ENCODE data around the gene PCID2.

Gene PCID2

GRCh38 chr13:113209759-113210421 lies 1.4 kb upstream of the PCID2 start:
- Histone ChIP-seq H3K27me3 (replicated peaks; ENCODE audit: insufficient read depth, low read length) (no peaks in the 10 kb centered on the region), H3K36me3 (replicated peaks; ENCODE audit: insufficient read depth, low read length) (no peaks in the 10 kb centered on the region; the same call in 1 of the 2 replicates), H3K4me1 (ENCODE audit: low read length) (peaks cover 18% of the 10 kb centered on the region), H4K20me1 (ENCODE audit: insufficient read depth, low read length) (peaks cover 19% of the 10 kb centered on the region), H3K79me2 (ENCODE audit: low read length) (peaks cover 87% of the 10 kb centered on the region), H2AFZ (ENCODE audit: low read length) (peak overlapping the region; percentile 25), H3K9me2 (replicated peaks; ENCODE audit: insufficient read depth, low read length) (no peaks in the 10 kb centered on the region), H3K27ac (ENCODE audit: low read length) (peak overlapping the region; percentile 81; the same call in 1 of the 2 replicates), H3K4me2 (ENCODE audit: low read depth, low read length) (peak overlapping the region; percentile 88), H3K4me3 (ENCODE audit: low read length) (peak overlapping the region; percentile 74), H3F3A (ENCODE audit: insufficient read depth, low read length) (peaks cover 7% of the 10 kb centered on the region), H3K9ac (ENCODE audit: low read length) (peak overlapping the region; percentile 70), H3K9me3 (replicated peaks; ENCODE audit: insufficient read depth, low read length) (no peaks in the 10 kb centered on the region)
- TF ChIP-seq EZH2phosphoT487 (IDR thresholded peaks at IDR 0.05; ENCODE audit: low read length) = no peak
- TF ChIP-seq CTCF (IDR thresholded peaks at IDR 0.05; ENCODE audit: low read length) = 0 out of 2 replicates have a peak, but pooled peaks have one; percentile 6
- DNase-seq = peak; percentile 82

GRCh38 chr13:113209336-113209758 lies 878 bp upstream of the PCID2 start, which contains the start of gene CUL4A:
Gene CUL4A, plus strand, starts transcription at chr13:113209613. Its CDS starts 15 bp downstream, at chr13:113209628.
- Histone ChIP-seq H2AFZ (ENCODE audit: low read length) (peak within 1 kb of the TSS; percentile 90), H3K27me3 (replicated peaks; ENCODE audit: insufficient read depth, low read length) (no peaks in the 10 kb centered on the region), H3K4me2 (ENCODE audit: low read depth, low read length) (peak within 1 kb of the TSS; percentile 88), H3K9me2 (replicated peaks; ENCODE audit: insufficient read depth, low read length) (no peaks in the 10 kb centered on the region), H3K79me2 (ENCODE audit: low read length) (peaks cover 87% of the 10 kb centered on the region), H3K4me3 (ENCODE audit: low read length) (peak within 1 kb of the TSS; percentile 91), H3K4me1 (ENCODE audit: low read length) (peaks cover 18% of the 10 kb centered on the region), H3K36me3 (replicated peaks; ENCODE audit: insufficient read depth, low read length) (no peaks in the 10 kb centered on the region; the same call in 1 of the 2 replicates), H3K9me3 (replicated peaks; ENCODE audit: insufficient read depth, low read length) (no peaks in the 10 kb centered on the region), H4K20me1 (ENCODE audit: insufficient read depth, low read length) (peaks cover 15% of the 10 kb centered on the region; the same call in 1 of the 2 replicates), H3F3A (ENCODE audit: insufficient read depth, low read length) (peaks cover 7% of the 10 kb centered on the region), H3K9ac (ENCODE audit: low read length) (peak within 1 kb of the TSS; percentile 98), H3K27ac (ENCODE audit: low read length) (peak within 1 kb of the TSS; percentile 92)
- no peak for TF ChIP-seq EZH2 (optimal IDR thresholded peaks at IDR 0.05; ENCODE audit: low read depth, low read length)
- no peak for TF ChIP-seq EZH2phosphoT487 (IDR thresholded peaks at IDR 0.05; ENCODE audit: low read length)
- TF ChIP-seq CTCF (IDR thresholded peaks at IDR 0.05; ENCODE audit: low read length) = no peak
- DNase-seq = peak; percentile 70

- Histone ChIP-seq H3K79me2 (ENCODE audit: low read length) (peaks cover 87% of the 10 kb centered on the region), H3K9me2 (replicated peaks; ENCODE audit: insufficient read depth, low read length) (no peaks in the 10 kb centered on the region), H3F3A (ENCODE audit: insufficient read depth, low read length) (peaks cover 7% of the 10 kb centered on the region), H3K4me1 (ENCODE audit: low read length) (peaks cover 18% of the 10 kb centered on the region), H4K20me1 (ENCODE audit: insufficient read depth, low read length) (peaks cover 15% of the 10 kb centered on the region; the same call in 1 of the 2 replicates), H2AFZ (ENCODE audit: low read length) (peak overlapping the region; percentile 90), H3K4me3 (ENCODE audit: low read length) (peak overlapping the region; percentile 91), H3K27me3 (replicated peaks; ENCODE audit: insufficient read depth, low read length) (no peaks in the 10 kb centered on the region), H3K9me3 (replicated peaks; ENCODE audit: insufficient read depth, low read length) (no peaks in the 10 kb centered on the region), H3K4me2 (ENCODE audit: low read depth, low read length) (peak overlapping the region; percentile 67), H3K36me3 (replicated peaks; ENCODE audit: insufficient read depth, low read length) (no peaks in the 10 kb centered on the region; the same call in 1 of the 2 replicates), H3K9ac (ENCODE audit: low read length) (peak overlapping the region; percentile 98), H3K27ac (ENCODE audit: low read length) (peak overlapping the region; percentile 92; the same call in 1 of the 2 replicates)
- peak; percentile 10 for DNase-seq
- no peak for TF ChIP-seq EZH2 (optimal IDR thresholded peaks at IDR 0.05; ENCODE audit: low read depth, low read length)
- TF ChIP-seq EZH2phosphoT487 (IDR thresholded peaks at IDR 0.05; ENCODE audit: low read length) = no peak
- no peak for TF ChIP-seq CTCF (IDR thresholded peaks at IDR 0.05; ENCODE audit: low read length)
Observed at GRCh38 chr13:113207890-113208420, 514 bp downstream of the PCID2 start.

Measured in MM.1S (cell line).